Forelimb muscle (tissue), 1 donor: ENCODE data around the gene RASL11B. TPM values are rescaled to one million over a fixed set of nuclear protein-coding genes. Genes with fewer than 3 reads are reported as not detected.
"Not testable (repeated sequence)": the region's sequence is repeated elsewhere in the genome, so short reads cannot be mapped to it uniquely, and the experiment has no call there.

Experiments
- DNase-seq: peaks from one replicate; pipeline ENCODE4 v3.0.0-alpha.2; 2013; ENCODE audit warnings: low read depth
- polyA plus RNA-seq: library from polyadenylated mRNA; unstranded; fragments of 120-200 nt; gene quantifications from one replicate; pipeline ENCODE4 v1.2.1, GENCODE V29; 2013; ENCODE audit not compliant: insufficient read length

The RASL11B gene
- 8.8 TPM for polyA plus RNA-seq

DNA sequence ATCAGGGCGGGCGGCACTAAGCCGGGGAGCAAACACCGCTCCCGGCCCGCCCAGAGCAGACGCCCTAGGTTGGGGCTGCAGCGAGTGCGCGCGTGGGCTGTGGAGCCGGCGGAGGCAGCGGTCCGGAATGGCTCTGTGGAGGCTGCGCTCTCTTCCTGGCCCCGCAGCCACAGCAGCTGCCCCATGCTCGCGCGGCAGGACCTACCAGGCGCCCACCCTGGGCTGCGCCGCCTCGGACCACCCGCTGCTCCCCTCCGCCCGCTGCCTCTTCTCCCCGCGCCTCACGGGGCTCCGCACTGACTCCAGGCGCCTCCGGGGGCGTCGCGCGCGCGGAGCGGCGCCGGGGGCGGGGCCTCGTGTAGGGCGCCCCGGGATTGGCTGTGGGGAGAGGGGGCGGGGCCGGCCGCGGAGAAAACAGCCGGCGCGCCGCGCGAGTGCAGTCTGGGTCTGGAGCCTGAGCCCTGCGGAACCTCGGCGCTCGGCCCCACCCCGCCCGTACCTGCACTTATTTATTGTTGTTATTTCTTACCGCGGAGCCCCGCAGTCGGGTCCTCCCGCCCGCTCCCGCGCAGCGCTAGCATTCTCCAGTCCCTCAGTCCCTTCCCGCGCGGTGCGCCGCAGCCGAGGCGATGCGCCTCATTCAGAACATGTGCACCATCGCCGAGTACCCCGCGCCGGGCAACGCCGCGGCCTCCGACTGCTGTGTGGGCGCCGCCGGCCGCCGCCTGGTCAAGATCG, at the start of gene RASL11B:
Gene RASL11B, plus strand, starts transcription at position 439 of the 738 bp plus-strand sequence. Its CDS starts 191 bp downstream, at position 630.
- DNase-seq: no peak

- DNase-seq: no peak
These were observed 48.6 kb upstream of the RASL11B start for GRCh38 chr4:52813546-52813945.

DNA sequence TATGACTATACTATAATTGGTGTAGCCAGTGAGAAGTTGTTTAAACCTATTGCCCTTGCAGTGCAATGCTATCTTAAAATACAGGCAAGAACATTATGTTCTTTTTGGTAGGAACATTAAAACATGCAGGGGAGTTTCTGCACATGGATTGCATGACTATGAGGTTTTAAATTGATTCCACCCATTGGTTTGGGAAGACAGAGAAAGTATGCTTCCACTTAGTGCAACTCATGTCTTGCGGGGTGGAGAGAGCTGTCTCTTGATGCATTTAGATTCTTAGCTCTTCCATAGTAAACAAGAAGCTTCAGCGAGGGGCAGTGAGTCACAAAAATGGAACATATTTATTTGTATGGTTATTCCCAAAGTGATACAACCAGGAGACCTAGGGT, 39.5 kb upstream of the RASL11B start:
- DNase-seq: no peak

- no peak for DNase-seq
These were observed 39.0 kb upstream of the RASL11B start for GRCh38 chr4:52822972-52823701.

DNA sequence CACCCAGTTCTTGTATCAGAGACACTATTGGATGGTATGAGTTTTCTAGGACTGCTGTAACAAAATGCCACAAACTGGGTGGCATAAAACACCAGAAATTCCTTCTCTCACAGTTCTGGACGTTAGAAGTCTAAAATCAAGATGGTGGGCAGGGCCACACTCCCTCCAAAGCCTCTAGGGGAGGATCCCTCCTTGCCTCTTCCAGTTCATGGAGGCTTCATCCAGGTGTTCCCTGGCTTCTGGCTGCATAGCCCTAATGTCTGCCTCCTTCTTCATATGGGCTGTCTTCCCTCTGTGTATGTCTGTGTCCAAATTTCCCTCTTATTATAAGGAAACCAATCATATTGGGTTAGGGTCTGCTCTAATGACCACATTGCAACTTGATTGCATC, 38.4 kb upstream of the RASL11B start:
- no peak for DNase-seq

DNA sequence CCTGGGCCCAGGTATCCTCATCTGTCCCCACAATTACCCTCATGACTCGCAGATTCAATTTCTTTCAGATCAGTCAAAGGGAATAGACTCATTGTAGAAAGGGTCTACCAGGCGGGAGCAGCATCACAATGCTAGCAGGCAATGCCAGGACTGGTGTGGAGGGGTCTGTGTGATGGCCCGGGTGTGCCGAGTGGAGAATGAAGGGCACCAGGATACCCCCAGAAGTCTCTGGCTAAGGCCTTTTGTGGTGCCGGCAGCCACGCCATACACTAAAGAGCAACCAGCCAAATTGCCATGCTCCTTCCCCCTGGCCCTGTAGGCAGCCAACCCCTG, 37.9 kb upstream of the RASL11B start:
- DNase-seq: no peak

DNA sequence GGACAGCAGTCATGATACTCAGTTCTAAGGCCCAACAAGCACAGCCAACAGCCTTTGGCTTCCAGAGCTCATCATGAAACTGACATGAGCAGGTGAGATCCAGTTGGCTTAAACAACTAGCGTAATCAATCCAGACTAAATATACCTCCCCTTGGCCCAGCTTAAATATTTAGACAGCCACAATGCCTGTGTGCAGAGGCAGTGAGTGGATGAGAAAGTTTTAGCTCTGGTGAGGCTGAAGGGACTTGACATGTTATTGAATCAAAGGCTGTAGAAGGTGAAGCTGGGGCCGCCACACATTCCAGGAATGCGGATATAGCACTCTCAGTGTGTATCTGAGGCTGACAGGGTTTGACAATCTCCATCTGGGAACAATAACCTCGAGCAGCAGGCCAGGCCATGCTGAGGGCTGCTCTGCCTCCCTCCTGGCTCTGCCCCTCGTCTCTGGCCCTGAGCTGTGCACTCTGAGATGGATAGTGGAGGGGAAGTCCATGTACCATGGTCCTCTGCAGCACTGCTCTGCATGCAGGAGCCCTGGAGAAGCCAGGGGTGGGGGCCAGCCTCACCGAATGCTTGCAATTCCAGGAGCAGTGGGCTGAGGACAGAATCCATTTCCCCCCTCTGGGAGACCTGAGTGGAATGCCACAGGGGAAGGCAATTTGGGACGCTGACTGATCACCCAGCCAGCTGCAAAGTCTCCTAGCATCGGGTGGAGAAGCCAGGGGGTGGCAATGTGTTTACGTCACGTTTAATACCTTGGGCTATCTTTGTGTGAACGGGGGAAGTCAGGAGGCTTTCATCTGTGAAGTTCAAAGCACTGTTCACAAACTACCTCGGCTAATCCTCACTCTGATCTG, 37.3 kb upstream of the RASL11B start:
- no peak for DNase-seq

DNA sequence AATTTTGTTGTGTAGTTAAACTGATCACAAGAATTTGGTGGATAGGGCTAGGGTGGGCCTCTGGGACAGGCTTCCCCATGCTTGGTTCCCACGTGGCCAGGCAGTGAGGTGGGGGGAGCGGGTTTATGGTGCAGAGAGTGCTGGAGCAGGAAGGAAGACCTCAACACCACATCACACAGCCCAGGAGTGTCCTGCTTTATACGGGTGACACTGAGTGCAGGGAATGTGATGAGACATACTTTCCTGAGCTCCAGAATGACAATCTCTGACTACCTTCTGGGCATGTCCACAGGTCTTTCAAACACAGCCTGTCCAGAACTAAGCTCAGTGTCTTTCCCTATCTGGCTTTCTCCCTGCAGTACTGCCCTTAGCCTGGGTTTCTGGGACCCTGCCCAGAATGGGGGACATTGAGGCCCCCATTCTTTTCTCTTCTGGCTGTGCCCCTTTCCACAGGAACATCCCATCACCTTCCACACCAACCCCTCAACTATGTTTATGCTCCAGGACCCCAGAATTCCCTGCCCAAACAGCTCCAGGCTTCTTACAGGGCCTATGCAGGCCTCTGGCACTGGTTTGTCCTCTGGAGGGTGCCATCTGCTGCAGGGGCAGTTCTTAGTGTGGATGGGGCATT, 36.5 kb upstream of the RASL11B start:
- no peak for DNase-seq

DNA sequence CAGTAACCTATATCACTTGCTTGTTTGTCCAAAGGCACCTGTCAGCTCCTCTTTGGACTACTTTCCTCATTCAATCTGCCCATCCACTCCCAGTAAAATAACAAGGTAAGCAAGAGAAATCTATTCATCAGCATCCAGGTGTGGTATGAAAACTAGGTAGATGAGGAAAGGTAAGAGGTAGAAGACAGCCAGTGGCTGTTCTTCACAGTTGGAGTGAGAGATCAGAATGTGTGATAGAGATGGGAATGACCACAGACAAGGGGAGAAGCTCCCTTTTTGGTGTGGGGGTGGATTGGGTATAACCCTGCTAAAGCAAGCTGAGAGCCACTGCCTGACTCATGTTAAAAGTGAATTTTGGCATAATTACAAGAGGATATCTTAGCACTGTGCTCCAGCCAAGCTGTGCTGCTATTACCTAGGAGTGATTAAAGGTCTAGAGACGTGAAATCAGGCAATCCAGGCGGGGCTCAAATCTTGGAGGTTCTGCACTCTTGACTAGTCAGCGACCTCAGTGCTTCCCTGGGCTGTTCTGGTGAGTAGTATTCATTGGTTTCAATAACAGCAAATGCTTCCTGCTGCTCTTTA, 28.1 kb upstream of the RASL11B start:
- no peak for DNase-seq

- DNase-seq: not testable (repeated sequence)
These were observed 27.3 kb upstream of the RASL11B start for GRCh38 chr4:52834641-52835456.

DNA sequence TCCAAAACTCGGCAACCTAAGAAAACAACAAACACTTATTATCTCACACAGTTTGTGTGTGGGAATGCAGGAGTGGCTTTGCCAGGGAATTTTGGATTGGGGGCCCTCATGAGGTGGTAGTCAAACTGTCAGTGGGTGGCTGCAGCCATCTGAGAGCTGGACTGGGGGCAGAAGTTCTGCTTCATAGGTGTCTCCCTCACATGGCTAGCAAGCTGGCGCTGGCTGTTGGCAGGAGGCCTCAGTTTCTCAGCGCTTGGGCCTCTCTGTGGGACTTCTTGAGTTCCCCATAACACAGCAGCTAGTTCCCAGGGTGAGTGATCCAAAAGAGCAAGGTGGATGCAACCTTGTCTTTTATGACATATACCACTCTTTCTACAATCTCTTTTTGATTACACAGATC, 26.0 kb upstream of the RASL11B start:
- no peak for DNase-seq

- DNase-seq: no peak
These were observed 25.4 kb upstream of the RASL11B start for GRCh38 chr4:52836678-52837077.

DNA sequence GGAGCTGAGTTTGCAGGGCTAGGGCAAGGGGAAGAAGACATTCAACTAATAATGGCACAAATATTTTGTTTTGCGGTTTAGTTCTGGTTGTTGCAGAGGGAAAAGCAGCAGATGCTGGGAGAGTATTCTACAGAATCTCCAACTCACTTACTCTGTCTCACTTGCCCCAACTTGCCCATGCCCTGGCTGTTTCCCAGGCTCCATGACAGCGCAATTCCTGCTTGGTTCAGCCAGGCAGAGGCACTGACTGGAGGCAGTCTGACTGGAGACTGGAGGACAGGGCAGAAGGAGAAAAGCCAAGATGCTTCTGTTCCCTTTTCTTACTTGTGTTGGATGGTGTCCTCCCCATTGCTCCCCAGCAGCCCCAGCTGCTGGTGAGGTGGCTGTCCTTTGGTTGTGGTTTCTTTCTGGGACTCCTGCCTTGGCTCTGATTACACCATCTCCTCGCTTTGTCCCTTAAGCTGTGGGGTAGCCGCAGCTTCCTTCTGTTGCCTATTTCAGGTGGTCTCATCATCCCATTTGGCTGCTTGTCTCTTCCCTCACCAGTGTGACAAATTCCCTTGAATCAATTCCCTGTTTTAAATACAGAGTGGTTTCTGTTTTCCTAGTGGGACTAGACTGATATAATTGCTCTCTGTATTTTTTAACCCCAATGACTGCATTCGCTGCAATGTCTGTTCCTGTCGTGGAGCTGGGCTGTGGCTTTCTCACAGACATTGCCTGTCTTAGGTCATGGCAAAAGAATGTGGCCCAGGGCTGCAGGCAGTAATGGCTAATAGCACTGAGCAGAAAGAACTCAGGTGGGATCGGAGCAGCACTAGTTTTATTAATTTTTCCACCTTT, 24.2 kb upstream of the RASL11B start:
- no peak for DNase-seq

GRCh38 chr4:52838729-52839586, 23.2 kb upstream of the RASL11B start:
- DNase-seq: no peak

GRCh38 chr4:52840531-52841370, 21.4 kb upstream of the RASL11B start:
- no peak for DNase-seq

DNA sequence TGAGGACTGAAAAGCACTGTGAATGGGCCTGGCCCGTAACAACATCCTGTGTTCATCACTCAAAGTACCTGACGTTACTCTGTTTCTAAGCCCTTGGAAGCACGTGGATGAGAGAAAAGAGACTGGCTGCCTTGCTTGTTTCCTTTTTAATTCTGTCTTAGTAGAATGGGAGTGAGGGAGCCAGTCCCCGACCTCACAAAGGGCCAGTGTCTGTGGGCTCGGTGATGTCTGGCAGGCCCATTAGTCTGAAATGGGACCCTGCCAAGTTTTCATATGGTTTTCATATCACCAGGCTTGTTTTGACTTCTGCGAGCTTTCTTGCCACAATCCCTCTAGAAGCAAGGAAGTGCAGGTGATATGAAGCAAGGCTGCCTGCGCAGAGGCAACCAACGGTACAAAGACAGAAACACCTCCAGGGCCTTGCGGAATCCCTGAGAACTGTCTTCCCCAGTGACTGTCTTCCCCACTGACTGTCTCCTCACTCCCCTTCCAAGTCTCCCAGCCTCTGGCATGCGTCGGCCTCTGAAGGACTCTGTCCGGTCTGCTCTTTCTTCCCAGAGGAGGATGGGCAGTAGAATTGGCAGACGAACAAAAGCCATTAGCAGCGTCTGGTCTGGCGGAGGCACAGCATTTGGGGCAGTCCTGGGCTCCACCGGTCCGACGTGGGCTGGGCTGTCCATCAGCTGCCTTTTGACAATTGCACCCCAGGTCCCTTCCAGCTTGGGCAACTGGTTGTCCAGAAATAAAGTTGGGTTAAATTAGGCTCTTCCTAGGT, 20.2 kb upstream of the RASL11B start:
- no peak for DNase-seq

DNA sequence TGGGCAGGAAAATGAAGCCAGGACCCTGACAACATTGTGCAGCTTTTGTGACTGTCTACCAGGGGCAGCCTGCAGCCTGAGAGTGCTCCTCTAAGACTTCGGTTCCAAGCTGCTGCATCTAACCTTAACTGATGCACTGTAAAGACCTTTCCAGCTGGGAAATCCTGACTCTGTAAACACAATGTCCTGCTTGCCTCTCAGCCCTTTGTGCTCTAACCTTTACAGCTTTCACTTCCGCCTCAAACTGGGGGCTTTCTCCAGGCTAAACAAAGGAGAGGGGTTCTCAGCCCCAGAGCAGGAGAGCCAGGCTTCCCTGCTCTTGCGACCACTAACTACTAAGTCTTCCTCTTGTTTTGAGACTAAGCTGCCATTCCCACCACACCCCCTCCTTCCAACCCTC, 19.3 kb upstream of the RASL11B start:
- no peak for DNase-seq
